HK-2 (cell line): ENCODE data around the gene MRC1.
"Not testable (repeated sequence)": the region's sequence is repeated elsewhere in the genome, so short reads cannot be mapped to it uniquely, and the experiment has no call there.

Experiments
- DNase-seq: peaks from one replicate; pipeline ENCODE4 v3.0.0-alpha.2; 2018; ENCODE audit not compliant: unreplicated experiment

Gene MRC1

GRCh38 chr10:17906002-17906401 lies 96.9 kb downstream of the MRC1 start:
- no peak for DNase-seq

GRCh38 chr10:17907641-17908040 lies 98.5 kb downstream of the MRC1 start:
- DNase-seq = no peak

DNA sequence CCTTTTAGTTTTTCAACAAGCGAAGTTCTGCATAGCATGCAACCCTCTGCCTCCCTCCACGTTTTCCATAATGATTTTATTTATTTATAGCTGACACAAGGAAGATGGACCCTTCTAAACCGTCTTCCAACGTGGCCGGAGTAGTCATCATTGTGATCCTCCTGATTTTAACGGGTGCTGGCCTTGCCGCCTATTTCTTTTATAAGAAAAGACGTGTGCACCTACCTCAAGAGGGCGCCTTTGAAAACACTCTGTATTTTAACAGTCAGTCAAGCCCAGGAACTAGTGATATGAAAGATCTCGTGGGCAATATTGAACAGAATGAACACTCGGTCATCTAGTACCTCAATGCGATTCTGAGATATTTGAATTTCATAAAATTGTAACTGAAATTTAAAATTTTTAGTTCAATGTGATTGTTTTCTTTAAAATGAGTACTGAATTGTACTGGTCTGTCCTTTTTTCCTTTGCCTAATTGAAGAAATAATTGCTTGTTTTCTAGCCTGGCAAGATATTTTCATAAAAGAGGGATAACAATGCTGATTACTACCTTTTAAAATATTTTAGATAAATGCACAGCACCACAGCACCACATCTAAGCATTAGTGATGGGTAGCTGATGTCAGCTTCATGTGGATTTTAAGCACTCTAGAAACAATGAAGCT lies 101.1 kb downstream of the MRC1 start:
- DNase-seq = peak; percentile 4

DNA sequence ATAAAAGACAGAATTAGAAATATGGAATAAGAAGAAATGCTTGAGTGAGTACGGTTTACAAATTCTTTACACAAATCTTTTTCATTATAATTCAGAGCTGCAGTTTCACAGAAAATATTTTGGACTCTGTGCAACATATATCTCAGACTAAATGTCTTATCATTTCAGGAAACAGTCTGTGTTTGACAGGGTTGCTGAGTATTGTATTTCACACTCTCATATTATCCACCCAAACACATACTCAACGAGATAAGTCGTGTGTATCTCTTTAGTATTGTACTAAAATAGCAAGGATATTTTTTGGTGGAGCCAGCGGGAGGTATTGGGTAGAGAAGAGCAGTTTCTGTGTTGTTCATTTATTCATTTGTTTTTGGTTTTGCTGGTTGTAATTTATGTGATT lies 103.6 kb downstream of the MRC1 start:
- DNase-seq = no peak

DNA sequence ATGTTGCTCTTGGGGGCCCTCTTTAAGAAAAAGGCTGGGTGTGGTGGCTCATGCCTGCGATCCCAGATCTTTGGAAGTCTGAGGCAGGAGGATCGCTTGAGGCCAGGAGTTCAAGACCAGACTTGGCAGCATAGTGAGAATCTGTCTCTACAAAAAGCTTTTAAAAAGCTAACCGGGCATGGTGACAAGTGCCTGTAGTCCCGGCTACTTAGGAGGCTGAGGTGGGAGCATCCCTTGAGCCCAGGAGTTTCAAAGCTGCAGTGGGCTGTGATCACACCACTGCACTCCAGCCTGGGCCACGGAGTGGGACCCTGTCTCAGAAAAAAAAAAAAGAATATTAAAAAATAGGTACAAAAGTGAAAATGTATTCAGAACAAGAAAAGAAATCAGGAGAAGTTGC lies 104.5 kb downstream of the MRC1 start:
- no peak for DNase-seq

- no peak for DNase-seq
Measured at GRCh38 chr10:17914169-17915045, 105.3 kb downstream of the MRC1 start.

DNA sequence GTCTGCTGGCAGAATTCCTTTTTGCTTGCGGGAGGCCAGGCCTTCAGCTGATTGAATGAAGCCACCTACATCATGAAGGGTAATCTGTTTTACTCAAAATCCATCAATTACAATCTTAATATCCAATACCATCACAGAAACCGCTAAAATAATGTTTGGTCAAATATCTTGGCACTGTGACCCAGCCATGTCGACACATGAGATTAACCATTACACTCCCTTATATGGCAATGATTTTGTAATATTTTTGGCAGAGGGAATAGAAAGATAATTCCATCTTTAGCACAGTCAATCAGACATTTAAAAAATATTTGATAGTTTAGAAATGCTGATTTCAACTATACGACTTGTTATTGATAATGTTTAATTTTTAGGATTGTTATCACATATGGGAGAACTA lies 106.0 kb downstream of the MRC1 start:
- DNase-seq = no peak

- DNase-seq = no peak
Measured at GRCh38 chr10:17918187-17918903, 109.2 kb downstream of the MRC1 start.

DNA sequence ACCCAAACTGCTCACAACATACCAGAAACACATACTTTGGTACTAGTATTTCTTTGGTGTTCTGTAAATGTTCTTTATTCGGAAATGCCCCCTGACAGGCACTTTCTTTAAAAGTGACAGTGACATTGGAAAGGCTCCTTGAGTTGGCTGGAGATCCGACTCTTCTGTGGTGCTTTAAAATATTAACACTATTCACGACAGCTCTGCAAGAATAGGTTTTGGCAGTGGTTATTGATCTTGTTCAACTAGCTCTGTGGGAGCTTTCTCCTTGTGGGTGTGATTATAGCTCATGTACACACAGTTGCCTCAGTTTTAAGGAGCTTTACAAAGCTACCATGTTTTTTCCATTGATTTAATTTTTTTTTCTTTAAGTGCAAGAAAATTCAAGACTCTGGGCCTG lies 112.2 kb downstream of the MRC1 start:
- no peak for DNase-seq

DNA sequence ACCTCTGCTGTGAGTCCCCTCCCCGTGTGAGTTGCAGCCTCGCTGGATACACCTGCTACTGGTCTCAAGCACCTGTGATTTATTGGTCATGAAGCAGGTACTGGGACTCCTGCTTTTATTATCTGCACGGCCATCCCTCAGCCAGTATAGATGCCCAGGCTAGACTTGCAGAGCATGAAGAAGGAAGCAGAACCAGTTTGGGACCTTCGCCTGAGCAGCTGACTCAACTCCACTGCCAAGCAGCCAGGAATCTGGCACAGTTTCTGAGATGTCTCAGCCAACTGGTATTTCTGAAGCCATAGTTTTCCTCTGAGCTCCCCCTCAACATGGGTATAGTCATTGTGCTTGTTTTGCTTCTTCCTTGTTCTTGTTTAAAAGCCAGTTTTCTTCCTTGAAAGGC lies 114.6 kb downstream of the MRC1 start:
- DNase-seq = no peak

DNA sequence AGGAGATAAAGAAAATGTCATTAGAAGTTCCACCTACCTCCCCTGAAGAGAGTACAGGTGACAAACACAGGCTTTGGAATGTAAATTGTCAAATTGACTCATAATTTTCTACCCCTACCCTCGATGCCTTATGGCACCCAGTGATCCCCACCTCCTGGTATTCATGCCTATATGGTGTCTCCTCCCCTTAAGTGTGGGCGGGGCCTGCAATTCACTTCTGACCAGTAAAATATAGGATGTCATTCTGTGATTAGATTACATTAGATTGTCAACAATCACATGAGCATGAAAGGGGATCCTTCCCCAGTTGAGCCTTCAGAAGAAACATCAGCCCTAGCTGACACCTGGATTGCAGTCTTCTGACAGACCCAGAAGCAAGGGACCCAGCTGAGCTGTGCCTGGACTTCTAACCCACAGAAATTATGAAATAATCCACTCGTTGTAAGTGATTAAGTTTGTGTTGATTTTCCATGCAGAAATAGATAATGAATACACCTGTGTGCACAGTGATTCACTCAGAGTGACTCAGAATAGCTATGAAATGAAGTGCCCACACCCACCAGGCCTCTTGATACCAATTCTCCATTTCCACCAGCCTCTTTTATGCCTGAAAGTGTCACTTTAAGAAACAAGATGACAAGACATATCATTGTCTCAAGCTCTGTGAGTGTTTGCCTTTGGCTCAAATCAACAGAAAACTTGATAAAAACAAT lies 134.0 kb downstream of the MRC1 start:
- no peak for DNase-seq

- not testable (repeated sequence) for DNase-seq
Measured at GRCh38 chr10:17950269-17950668, 141.1 kb downstream of the MRC1 start.

- DNase-seq = no peak
Measured at GRCh38 chr10:17950726-17951125, 141.6 kb downstream of the MRC1 start.

DNA sequence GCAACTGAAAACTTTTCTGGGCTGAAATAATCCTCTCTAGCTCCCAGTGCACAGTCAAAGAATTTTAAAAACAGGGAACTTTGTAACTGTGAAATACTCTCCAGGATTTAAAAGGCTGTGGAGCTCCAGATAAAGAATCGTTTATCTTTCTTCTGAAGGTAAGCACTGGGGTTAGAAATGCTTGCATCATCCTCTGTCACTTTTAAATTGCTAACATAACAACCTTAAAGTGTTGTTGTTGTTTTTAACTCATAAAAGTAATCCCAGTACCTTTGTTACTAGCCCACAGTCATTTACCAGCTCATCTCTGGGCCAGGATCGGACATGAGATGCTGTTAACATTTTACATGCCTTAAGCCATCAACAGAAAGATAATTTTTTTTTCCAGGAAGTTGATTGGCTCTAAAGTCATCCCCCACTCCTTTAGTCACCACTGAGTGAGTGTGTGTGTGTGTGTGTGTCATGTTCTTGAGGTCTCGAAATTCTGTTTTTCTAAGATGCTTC lies 142.8 kb downstream of the MRC1 start, which contains the start of gene SLC39A12:
Gene SLC39A12 (plus strand): TSS at position 51 of the 504 bp plus-strand sequence. CDS start 1,359 bp downstream, outside the sequence.
- no peak for DNase-seq

DNA sequence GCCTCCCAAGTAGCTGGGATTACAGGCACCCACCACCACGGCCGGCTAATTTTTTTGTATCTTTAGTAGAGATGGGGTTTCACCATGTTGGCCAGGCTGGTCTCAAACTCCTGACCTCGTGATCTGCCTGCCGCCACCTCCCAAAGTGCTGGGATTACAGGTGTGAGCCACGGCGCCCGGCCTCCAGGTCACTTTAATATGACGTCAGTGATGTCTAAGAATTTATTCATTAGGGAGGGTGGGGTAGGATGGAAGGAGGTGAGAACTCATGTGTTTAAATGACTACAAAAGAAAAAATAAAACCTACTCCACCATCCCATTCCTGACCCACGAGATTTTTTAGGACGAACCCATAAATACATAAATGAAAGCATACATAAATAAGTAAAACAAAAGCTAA lies 145.2 kb downstream of the MRC1 start:
- DNase-seq = not testable (repeated sequence)

DNA sequence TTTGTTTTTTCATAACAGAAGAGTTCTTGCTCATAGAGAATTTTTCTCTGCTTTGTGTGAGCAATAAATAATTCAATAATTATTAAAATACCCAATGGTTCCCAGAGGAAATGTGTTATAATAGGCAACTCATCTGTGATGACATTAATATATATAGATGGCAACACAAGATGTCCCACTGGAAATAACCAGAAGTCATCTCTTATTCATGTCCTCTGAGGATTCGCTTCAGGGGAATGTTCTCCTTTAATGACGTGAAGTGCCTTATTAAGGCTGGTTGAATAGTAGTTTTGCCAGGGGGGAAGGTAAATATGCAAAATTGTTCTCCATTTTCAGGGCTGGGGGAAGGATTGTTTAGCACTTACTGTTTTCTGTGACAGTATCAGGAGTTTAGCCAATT lies 145.7 kb downstream of the MRC1 start:
- no peak for DNase-seq

GRCh38 chr10:17958049-17958448 lies 148.9 kb downstream of the MRC1 start:
- DNase-seq = no peak

DNA sequence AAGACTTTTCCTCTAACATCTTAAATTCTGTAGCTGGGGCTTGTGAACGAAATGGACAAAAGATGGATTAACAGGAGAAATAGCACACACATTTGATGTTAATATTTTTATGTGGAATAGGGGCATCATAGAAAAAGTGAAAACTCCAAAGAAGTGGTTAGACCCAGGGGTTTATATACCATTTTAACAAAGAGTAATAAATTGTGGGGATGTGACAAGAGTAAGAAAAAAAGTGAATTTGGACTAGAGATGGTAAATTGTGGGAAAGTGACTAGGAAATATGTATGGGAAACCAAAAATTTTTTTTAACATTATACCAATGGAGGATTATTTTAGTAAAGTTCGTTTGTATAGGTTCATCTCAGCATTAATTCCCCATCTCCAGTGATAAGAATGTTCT lies 150.7 kb downstream of the MRC1 start:
- DNase-seq = no peak
